Activated CD4-positive, alpha-beta memory T cell treated with anti-CD3 and anti-CD28 coated beads, Interleukin-2, amount 10 ng/mL, durations not matched to agents 7 days and 5 days (primary cell): ENCODE data around the gene WFIKKN1. TPM values are rescaled to one million over a fixed set of nuclear protein-coding genes. Genes with fewer than 3 reads are reported as not detected.

Experiments used
- CTCF ChIA-PET: fragments of 350-600 bp; sonication (Branson Sonifier 250); formaldehyde crosslinking; loops from one replicate; lab custom pipeline; 2021; ENCODE audit warnings: antibody characterized with exemption, inconsistent platforms; lab: Charles Lee
- POLR2A ChIA-PET: fragments of 350-600 bp; sonication (Branson Sonifier 250); formaldehyde crosslinking; loops from one replicate; lab custom pipeline; 2021; ENCODE audit warnings: antibody characterized with exemption; lab: Charles Lee
- DNase-seq: peaks from one replicate; pipeline ENCODE4 v3.0.0-alpha.2; 2020
- H3K27ac Mint-ChIP-seq: one replicate; pipeline ENCODE4 v1.8.0; 2021; ENCODE audit warnings: mild to moderate bottlenecking, mixed read lengths
- H3K27me3 Mint-ChIP-seq: one replicate; pipeline ENCODE4 v1.8.0; 2021; ENCODE audit warnings: mixed read lengths
- H3K36me3 Mint-ChIP-seq: one replicate; pipeline ENCODE4 v1.8.0; 2021; ENCODE audit warnings: low read depth, mixed read lengths
- H3K4me1 Mint-ChIP-seq: one replicate; pipeline ENCODE4 v1.8.0; 2021; ENCODE audit warnings: mixed read lengths
- H3K4me3 Mint-ChIP-seq: one replicate; pipeline ENCODE4 v1.8.0; 2021; ENCODE audit warnings: mild to moderate bottlenecking, mixed read lengths
- H3K9me3 Mint-ChIP-seq: one replicate; pipeline ENCODE4 v1.8.0; 2021; ENCODE audit warnings: mixed read lengths
- total RNA-seq, 2 experiments: library from RNA; stranded (reverse); gene quantifications; one replicate each; pipeline ENCODE4 v1.2.3, GENCODE V29; 2021

WFIKKN1 gene
- total RNA-seq, 2 experiments from 2014 or later = 0.10 to 0.13 TPM

GRCh38 chr16:660459-661183 is 29.8 kb downstream of the WFIKKN1 start:
- Mint-ChIP-seq H3K4me3 (no peak overlapping the region), H3K4me1 (peaks cover 2% of the 10 kb centered on the region), H3K27me3 (no peaks in the 10 kb centered on the region), H3K9me3 (no peaks in the 10 kb centered on the region), H3K27ac (no peak overlapping the region), H3K36me3 (peaks cover 6% of the 10 kb centered on the region)
- ChIA-PET CTCF (interaction anchor here (1.0 kb wide), 1 partner anchor 11 kb away, joined by 3 read pairs; the partner anchor contains the start of gene WDR90), POLR2A (interaction anchor here (1.0 to 3.2 kb wide), 3 partner anchors 15 to 92 kb away, joined by 3 to 11 read pairs (median 3); partner anchors contain the start of genes JMJD8 and RHBDL1)
- DNase-seq = peak; percentile 68

- ChIA-PET POLR2A (interaction anchor here (1.1 to 3.2 kb wide), 2 partner anchors 14 to 23 kb away, joined by 3 to 11 read pairs; partner anchors contain the start of genes JMJD8 and RHBDL1), CTCF (interaction anchor here (1.0 kb wide), 1 partner anchor 12 kb away, joined by 3 read pairs; the partner anchor contains the start of gene WDR90)
- no peak for DNase-seq
- Mint-ChIP-seq H3K9me3 (no peaks in the 10 kb centered on the region), H3K27me3 (no peaks in the 10 kb centered on the region), H3K36me3 (peaks cover 6% of the 10 kb centered on the region), H3K4me1 (peaks cover 2% of the 10 kb centered on the region), H3K4me3 (no peak overlapping the region), H3K27ac (no peak overlapping the region)
Measured at GRCh38 chr16:661184-661821, 30.5 kb downstream of the WFIKKN1 start.

GRCh38 chr16:662095-662494 is 31.3 kb downstream of the WFIKKN1 start:
- Mint-ChIP-seq H3K36me3 (peaks cover 6% of the 10 kb centered on the region), H3K27ac (no peak overlapping the region), H3K4me1 (peaks cover 2% of the 10 kb centered on the region), H3K27me3 (no peaks in the 10 kb centered on the region), H3K9me3 (no peaks in the 10 kb centered on the region), H3K4me3 (no peak overlapping the region)
- ChIA-PET POLR2A (interaction anchor here (1.1 to 3.2 kb wide), 2 partner anchors 14 to 22 kb away, joined by 3 to 11 read pairs; partner anchors contain the start of genes JMJD8 and RHBDL1), CTCF (no interaction called here)
- DNase-seq = no peak

- POLR2A ChIA-PET = interaction anchor here (3.2 kb wide), 1 partner anchor 13 kb away, joined by 11 read pairs; the partner anchor contains the start of gene RHBDL1
- Mint-ChIP-seq H3K4me1 (peaks cover 4% of the 10 kb centered on the region), H3K27me3 (no peaks in the 10 kb centered on the region), H3K27ac (no peak overlapping the region), H3K4me3 (no peak overlapping the region), H3K36me3 (peaks cover 6% of the 10 kb centered on the region), H3K9me3 (no peaks in the 10 kb centered on the region)
- CTCF ChIA-PET = no interaction called here
- DNase-seq = no peak
Measured at GRCh38 chr16:662597-662996, 31.8 kb downstream of the WFIKKN1 start.

GRCh38 chr16:666572-666971 is 35.8 kb downstream of the WFIKKN1 start:
- CTCF ChIA-PET = interaction anchor here (1.1 to 1.4 kb wide), 2 partner anchors 14 to 20 kb away, joined by 3 to 4 read pairs; partner anchors contain the start of gene STUB1
- H3K27ac Mint-ChIP-seq = no peak overlapping the region
- POLR2A ChIA-PET = interaction anchor here (2.2 to 5.2 kb wide), 3 partner anchors 9 to 23 kb away, joined by 6 to 25 read pairs (median 11); partner anchors contain the start of genes RHBDL1, STUB1 and WDR24
- H3K9me3 Mint-ChIP-seq = no peaks in the 10 kb centered on the region
- DNase-seq = no peak
- H3K4me1 Mint-ChIP-seq = peaks cover 12% of the 10 kb centered on the region
- H3K27me3 Mint-ChIP-seq = no peaks in the 10 kb centered on the region
- H3K36me3 Mint-ChIP-seq = peaks cover 16% of the 10 kb centered on the region
- no peak overlapping the region for H3K4me3 Mint-ChIP-seq

GRCh38 chr16:667113-667779 is 36.5 kb downstream of the WFIKKN1 start:
- Mint-ChIP-seq H3K9me3 (no peaks in the 10 kb centered on the region), H3K4me3 (peak overlapping the region; percentile 77), H3K4me1 (peaks cover 12% of the 10 kb centered on the region), H3K27me3 (no peaks in the 10 kb centered on the region), H3K27ac (peak overlapping the region; percentile 78), H3K36me3 (peaks cover 16% of the 10 kb centered on the region)
- no peak for DNase-seq
- ChIA-PET POLR2A (interaction anchor here (0.8 to 5.2 kb wide), 10 partner anchors 9 to 88 kb away, joined by 3 to 25 read pairs (median 5); partner anchors contain the start of genes STUB1, WDR24 and WDR90), CTCF (interaction anchor here (0.7 to 1.8 kb wide), 8 partner anchors 8 to 28 kb away, joined by 3 to 8 read pairs (median 4); partner anchors contain the start of genes RHBDL1, STUB1 and WDR90)

- ChIA-PET POLR2A (interaction anchor here (0.8 to 5.2 kb wide), 10 partner anchors 8 to 89 kb away, joined by 3 to 25 read pairs (median 5); partner anchors contain the start of genes STUB1, WDR24 and WDR90), CTCF (interaction anchor here (0.7 to 1.8 kb wide), 9 partner anchors 8 to 141 kb away, joined by 3 to 8 read pairs (median 4); partner anchors contain the start of genes CAPN15, RHBDL1, STUB1 and WDR90)
- Mint-ChIP-seq H3K4me3 (peak within 1 kb of the TSS; percentile 77), H3K36me3 (peaks cover 17% of the 10 kb centered on the region), H3K4me1 (peaks cover 12% of the 10 kb centered on the region), H3K9me3 (no peaks in the 10 kb centered on the region), H3K27ac (peak within 1 kb of the TSS; percentile 78), H3K27me3 (no peaks in the 10 kb centered on the region)
- peak; percentile 94 for DNase-seq
Measured at GRCh38 chr16:667780-668518, 37.2 kb downstream of the WFIKKN1 start, which contains the start of gene RHOT2. Gene RHOT2, plus strand, starts transcription at chr16:668132. Its CDS starts 68 bp downstream, at chr16:668200.

- H3K27ac Mint-ChIP-seq = peak overlapping the region; percentile 63
- CTCF ChIA-PET = interaction anchor here (1.2 to 1.8 kb wide), 6 partner anchors 7 to 141 kb away, joined by 3 to 8 read pairs (median 4); partner anchors contain the start of genes CAPN15, RHBDL1 and STUB1
Measured at GRCh38 chr16:668519-669171, 37.9 kb downstream of the WFIKKN1 start.

GRCh38 chr16:669666-670065 is 38.9 kb downstream of the WFIKKN1 start:
- H3K4me3 Mint-ChIP-seq = peak overlapping the region; percentile 46
- no peak for DNase-seq
- H3K4me1 Mint-ChIP-seq = peaks cover 12% of the 10 kb centered on the region
- no peak overlapping the region for H3K27ac Mint-ChIP-seq
- peaks cover 14% of the 10 kb centered on the region for H3K36me3 Mint-ChIP-seq
- ChIA-PET POLR2A (interaction anchor here (2.9 to 5.2 kb wide), 2 partner anchors 10 to 20 kb away, joined by 12 to 25 read pairs; partner anchors contain the start of genes STUB1 and WDR90), CTCF (no interaction called here)
- no peaks in the 10 kb centered on the region for H3K9me3 Mint-ChIP-seq
- no peaks in the 10 kb centered on the region for H3K27me3 Mint-ChIP-seq

More at GRCh38 chr16:668519-669171, 37.9 kb downstream of the WFIKKN1 start:
- peaks cover 15% of the 10 kb centered on the region for H3K36me3 Mint-ChIP-seq
- POLR2A ChIA-PET = interaction anchor here (1.4 to 5.2 kb wide), 7 partner anchors 11 to 39 kb away, joined by 4 to 25 read pairs (median 6); partner anchors contain the start of genes STUB1, WDR24 and WDR90
- H3K4me3 Mint-ChIP-seq = peak overlapping the region; percentile 77
- no peaks in the 10 kb centered on the region for H3K27me3 Mint-ChIP-seq
- no peaks in the 10 kb centered on the region for H3K9me3 Mint-ChIP-seq
- H3K4me1 Mint-ChIP-seq = peaks cover 12% of the 10 kb centered on the region
- no peak for DNase-seq

GRCh38 chr16:670485-671352 is 39.9 kb downstream of the WFIKKN1 start:
- POLR2A ChIA-PET = interaction anchor here (2.9 to 5.2 kb wide), 2 partner anchors 9 to 21 kb away, joined by 12 to 25 read pairs; partner anchors contain the start of genes STUB1 and WDR90
- Mint-ChIP-seq H3K4me3 (peak overlapping the region; percentile 13), H3K27ac (no peak overlapping the region), H3K36me3 (peaks cover 14% of the 10 kb centered on the region), H3K9me3 (no peaks in the 10 kb centered on the region), H3K27me3 (no peaks in the 10 kb centered on the region), H3K4me1 (peaks cover 17% of the 10 kb centered on the region)
- DNase-seq = no peak
- CTCF ChIA-PET = no interaction called here
